GM12878 (cell line): Measurements from ENCODE around the gene RCHY1. TPM values are rescaled to one million over a fixed set of nuclear protein-coding genes. Genes with fewer than 3 reads are reported as not detected.

Experiments used
- ATAC-seq: fragments of 200-7000 bp; cut with Tn5 transposase; 3 replicates; pipeline ENCODE4 v1.9.1; 2020; ENCODE audit warnings: mild to moderate bottlenecking, moderate library complexity
- BruUV-seq: library from RNA; stranded (reverse); fragments of 400-500 nt; replicated peaks from 2 replicates; lab custom pipeline; 2021; lab: Mats Ljungman, UMichigan
- CTCF ChIA-PET: fragments of 300-600 bp; sonication (Branson Sonifier 250); formaldehyde crosslinking; extraction: SDS; loops from one replicate; lab custom pipeline; 2021; ENCODE audit warnings: inconsistent platforms; lab: Yijun Ruan, JAX
- POLR2A ChIA-PET: fragments of 350-600 bp; formaldehyde crosslinking; extraction: SDS; loops from one replicate; lab custom pipeline; 2021; ENCODE audit warnings: inconsistent platforms; lab: Charles Lee
- RAD21 ChIA-PET: fragments of 300-600 bp; sonication (Branson Sonifier 250); formaldehyde crosslinking; loops from one replicate; lab custom pipeline; 2023; ENCODE audit warnings: antibody characterized with exemption; ENCODE audit not compliant: unreplicated experiment; lab: Charles Lee
- SMC1A ChIA-PET: fragments of 300-600 bp; sonication (Branson Sonifier 250); formaldehyde crosslinking; loops from one replicate; lab custom pipeline; 2023; ENCODE audit not compliant: unreplicated experiment, uncharacterized antibody; lab: Charles Lee
- DNase-seq: peaks from one replicate; pipeline ENCODE4 v3.0.0-alpha.2; 2011; ENCODE audit warnings: low read depth, low spot score
- FAIRE-seq: peaks from 3 replicates; lab custom pipeline; 2011; peaks lifted over from hg19 to GRCh38; lab: Jason Lieb, UNC
- H2AFZ ChIP-seq: 2 replicates; pipeline ENCODE4 v1.6.0; 2011; ENCODE audit warnings: low read depth, low read length, control low read depth; ENCODE audit not compliant: control insufficient read depth
- H3K27ac ChIP-seq: 2 replicates; pipeline ENCODE4 v1.5.1; 2011; ENCODE audit warnings: control low read depth; ENCODE audit not compliant: control insufficient read depth, insufficient read depth
- H3K27me3 ChIP-seq, 2 experiments: replicated peaks in 1 of 2; 2 replicates each; pipeline versions ENCODE4 v1.6.0 to v1.6.1; 2011; ENCODE audit warnings: low read length in 1 of 2; ENCODE audit not compliant: control insufficient read depth in 2 of 2, insufficient read depth in 2 of 2
- H3K36me3 ChIP-seq, 2 experiments: 2 replicates each; pipeline ENCODE4 v1.5.1; 2011; ENCODE audit warnings: low read length in 1 of 2; ENCODE audit not compliant: control insufficient read depth in 2 of 2, insufficient read depth in 2 of 2
- H3K4me1 ChIP-seq: 2 replicates; pipeline ENCODE4 v1.6.1; 2011; ENCODE audit warnings: mild to moderate bottlenecking, low read length, moderate library complexity, mixed read lengths; ENCODE audit not compliant: control insufficient read depth, insufficient read depth
- H3K4me2 ChIP-seq: 2 replicates; pipeline ENCODE4 v1.6.0; 2011; ENCODE audit warnings: control low read depth; ENCODE audit not compliant: control insufficient read depth, insufficient read depth
- H3K4me3 ChIP-seq: fragments of 200-600 bp; sonication (generic); 2 replicates; pipeline ENCODE4 v1.5.1; 2016
- H3K79me2 ChIP-seq: 2 replicates; pipeline ENCODE4 v1.6.0; 2011; ENCODE audit warnings: low read length; ENCODE audit not compliant: control insufficient read depth, insufficient read depth
- H3K9ac ChIP-seq: 2 replicates; pipeline ENCODE4 v1.8.0; 2011; ENCODE audit warnings: low read length, control low read depth, mixed read lengths; ENCODE audit not compliant: control insufficient read depth, insufficient read depth
- H3K9me3 ChIP-seq: replicated peaks from 3 replicates; pipeline ENCODE4 v1.5.1; 2011; ENCODE audit warnings: mild to moderate bottlenecking, low read length; ENCODE audit not compliant: control insufficient read depth, insufficient read depth
- H4K20me1 ChIP-seq: 2 replicates; pipeline ENCODE4 v1.6.0; 2011; ENCODE audit not compliant: control insufficient read depth, insufficient read depth
- CUX1 ChIP-seq: IDR thresholded peaks from 2 replicates; pipeline ENCODE4 v1.6.1; 2012; ENCODE audit warnings: improper control_type of control experiment, low read depth, low read length; ENCODE audit not compliant: insufficient replicate concordance
- GATAD2B ChIP-seq: fragments of 450-650 bp; conservative IDR thresholded peaks from 2 replicates; pipeline ENCODE4 v1.6.1; 2017; ENCODE audit warnings: low read depth, mild to moderate bottlenecking, moderate library complexity
- MYC ChIP-seq: IDR thresholded peaks from 2 replicates; pipeline ENCODE4 v1.6.1; 2011; ENCODE audit warnings: mild to moderate bottlenecking, low read length, moderate library complexity, inconsistent platforms; ENCODE audit not compliant: insufficient read depth, insufficient replicate concordance, insufficient read length, severe bottlenecking
- RBBP5 ChIP-seq: fragments of 200-600 bp; sonication (generic); conservative IDR thresholded peaks from 2 replicates; pipeline ENCODE4 v1.6.1; 2016
- WGBS: methylation state at CpG from one replicate; pipeline ENCODE4 v1.1.6; 2016; ENCODE audit warnings: low lambda C conversion rate; ENCODE audit not compliant: insufficient replicate concordance, insufficient coverage; ENCODE audit errors: missing lambda C conversion rate; 5-methylcytosine and 5-hydroxymethylcytosine counted together
- in situ Hi-C: fragments of 300-500 bp; cut with MboI; formaldehyde crosslinking; loops from 9 replicates; pipeline ENCODE4 v1.14.3; 2018; ENCODE audit warnings: mixed read lengths
- intact Hi-C: fragments of 100-400 bp; cut with micrococcal nuclease; formaldehyde crosslinking; loops from one replicate; pipeline ENCODE4 v1.14.2; 2022; ENCODE audit not compliant: unreplicated experiment
- polyA plus RNA-seq, 11 experiments: library from polyadenylated mRNA; depleted of rRNA in 4 of 11; unstranded in 6 of 11; stranded (reverse) in 5 of 11; fragments of >200 nt; fragmentation: Nextera tagmentation in 4 of 11; fragmentation: Illumina TruSeq in 1 of 11; extraction: Ambion mirVana in 4 of 11; extraction: Trizol in 1 of 11; gene quantifications; 1 replicate in 1 of 11; 2 replicates in 10 of 11; pipeline versions ENCODE4 v1.2.1 to v1.2.3, GENCODE V29; 2011 to 2016; ENCODE audit warnings: inconsistent platforms in 2 of 11, missing spikeins in 2 of 11, low read depth in 1 of 11
- total RNA-seq, 4 experiments: library from RNA; depleted of rRNA in 3 of 4; stranded (reverse); fragments of >200 nt in 3 of 4; fragmentation: Illumina TruSeq in 1 of 4; extraction: Trizol in 1 of 4; gene quantifications; 2 replicates each; pipeline versions ENCODE4 v1.2.1 to v1.2.3, GENCODE V29; 2013 to 2021

Gene RCHY1
- total and polyA plus RNA-seq, 10 of the 15 experiments (the other 5 are each of a cell fraction or from before 2014, with no cell fraction given) = 12.0 to 50.6 (median 26.4) TPM

GRCh38 chr4:75496406-75496805 lies 17.8 kb downstream of the RCHY1 start (continued):
- TF ChIP-seq CUX1 (no peak), GATAD2B (no peak), RBBP5 (no peak)
- TF ChIP-seq, all 136 proteins: peak for 0

GRCh38 chr4:75495476-75495875 lies 18.7 kb downstream of the RCHY1 start:
- H3K27me3 ChIP-seq = no peaks in the 10 kb centered on the region
- in situ Hi-C loops = no loop called here
- DNase-seq (no peak), ATAC-seq (no peak), FAIRE-seq (no peak)
- H3K36me3 ChIP-seq = peaks cover 2 to 21% of the 10 kb centered on the region in 2 experiments
- H2AFZ ChIP-seq = no peak overlapping the region
- no peak overlapping the region for H3K4me2 ChIP-seq
- H3K4me1 ChIP-seq = no peaks in the 10 kb centered on the region
- RAD21 ChIA-PET = no interaction called here
- intact Hi-C loops = no loop called here
- WGBS = 73% methylated on average over 2 of the region's 2 CpGs
- no peak overlapping the region for H3K9ac ChIP-seq
- no peak overlapping the region for H3K4me3 ChIP-seq
- POLR2A ChIA-PET = interaction anchor here (0.9 to 1.0 kb wide), 2 partner anchors 17 to 19 kb away, joined by 3 read pairs; partner anchors contain the start of genes RCHY1 and THAP6
- no peak for TF ChIP-seq MYC
- H3K9me3 ChIP-seq = peaks cover 10% of the 10 kb centered on the region; the same call in 2 of the 3 replicates
- CTCF ChIA-PET = interaction anchor here (1.0 to 1.7 kb wide), 4 partner anchors 10 to 621 kb away, joined by 3 to 7 read pairs (median 6); no protein-coding TSS in a partner anchor
- H3K79me2 ChIP-seq = peaks cover 3% of the 10 kb centered on the region
- no peaks in the 10 kb centered on the region for H4K20me1 ChIP-seq
- H3K27ac ChIP-seq = no peak overlapping the region
- SMC1A ChIA-PET = interaction anchor here (1.3 kb wide), 1 partner anchor 16 kb away, joined by 4 read pairs; no protein-coding TSS in a partner anchor
- no TSS peak for BruUV-seq
